ENCODE measurements around the gene CYP2J2. TPM values are rescaled to one million over a fixed set of nuclear protein-coding genes. Genes with fewer than 3 reads are reported as not detected.

Gene CYP2J2
- total RNA-seq, 1 experiment from 2014 or later, result 1.6 TPM

DNA sequence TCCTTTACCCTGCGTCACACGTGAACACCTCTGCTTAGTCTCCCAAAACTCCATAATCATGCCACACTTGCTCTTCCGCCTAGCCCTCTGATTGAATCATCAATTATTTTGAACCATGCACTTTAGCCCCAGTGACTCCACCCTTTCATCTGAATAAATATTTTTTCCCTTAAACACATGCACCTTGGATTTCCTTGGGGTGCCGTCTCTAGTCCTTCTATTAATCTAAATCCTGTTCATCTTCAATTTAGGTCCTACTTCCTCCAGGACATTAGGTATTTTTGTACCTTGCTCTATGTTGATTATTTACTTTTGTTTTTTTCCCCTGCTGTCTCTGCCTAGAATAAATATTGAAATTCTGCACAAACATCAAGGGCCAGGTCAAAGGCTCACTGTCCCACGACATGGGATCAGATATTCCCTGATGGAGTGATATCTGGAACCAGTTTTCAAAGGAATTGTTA lies 9.8 kb upstream of the CYP2J2 start:
- BruUV-seq (replicated peaks), result no TSS peak
- TF ChIP-seq EZH2 (IDR thresholded peaks at IDR 0.05; ENCODE audit: low read depth), result no peak
- no peak for TF ChIP-seq CTCF (conservative IDR thresholded peaks at IDR 0.05)
- Histone ChIP-seq H3K36me3 (ENCODE audit: low read depth) (no peaks in the 10 kb centered on the region), H3K9me3 (ENCODE audit: insufficient read depth, low read depth) (no peaks in the 10 kb centered on the region), H4K20me1 (ENCODE audit: insufficient read depth) (no peaks in the 10 kb centered on the region), H3K27me3 (ENCODE audit: insufficient read depth, low read depth) (no peaks in the 10 kb centered on the region), H3K9me2 (ENCODE audit: insufficient read depth) (no peaks in the 10 kb centered on the region), H3K4me3 (no peak overlapping the region), H3K79me2 (ENCODE audit: low read depth) (no peaks in the 10 kb centered on the region), H2AFZ (no peak overlapping the region), H3K27ac (no peak overlapping the region), H3K4me2 (no peak overlapping the region), H3F3A (ENCODE audit: insufficient read depth, low read depth) (no peaks in the 10 kb centered on the region), H3K4me1 (replicated peaks; ENCODE audit: insufficient read depth) (no peaks in the 10 kb centered on the region)
- ChIA-PET CTCF (no interaction called here), POLR2A (ENCODE audit: unreplicated experiment) (no interaction called here)
- no peak for DNase-seq
- intact Hi-C loops (cut with micrococcal nuclease; ENCODE audit: unreplicated experiment), result no loop called here

DNA sequence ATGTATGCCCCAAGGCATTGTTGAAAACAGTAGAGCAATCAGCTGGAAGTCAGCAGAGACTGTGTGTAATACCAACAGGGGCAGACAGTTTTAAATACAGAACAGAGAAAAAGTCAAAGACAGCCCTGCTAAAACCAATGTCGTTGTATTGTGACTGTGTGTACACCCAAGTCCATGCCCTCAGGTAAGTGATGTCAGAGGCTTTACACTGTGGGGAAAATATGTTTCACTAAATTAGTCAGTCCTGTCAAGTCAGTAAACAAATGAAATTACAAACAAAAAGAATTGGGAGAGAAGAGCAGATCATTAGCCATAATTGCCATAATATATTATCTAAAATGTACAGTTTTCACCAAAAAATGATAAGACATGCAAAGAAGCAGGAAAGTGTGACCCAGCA lies 2.4 kb upstream of the CYP2J2 start:
- Histone ChIP-seq H3K4me3 (no peak overlapping the region), H3K4me1 (replicated peaks; ENCODE audit: insufficient read depth) (peaks cover 13% of the 10 kb centered on the region; the same call in 1 of the 2 replicates), H3K4me2 (no peak overlapping the region), H3K9me3 (ENCODE audit: insufficient read depth, low read depth) (peaks cover 5% of the 10 kb centered on the region; the same call in 1 of the 2 replicates), H3K27ac (no peak overlapping the region), H3F3A (ENCODE audit: insufficient read depth, low read depth) (no peaks in the 10 kb centered on the region), H2AFZ (no peak overlapping the region), H3K79me2 (ENCODE audit: low read depth) (no peaks in the 10 kb centered on the region), H3K27me3 (ENCODE audit: insufficient read depth, low read depth) (no peaks in the 10 kb centered on the region), H3K9me2 (ENCODE audit: insufficient read depth) (no peaks in the 10 kb centered on the region), H3K36me3 (ENCODE audit: low read depth) (no peaks in the 10 kb centered on the region), H4K20me1 (ENCODE audit: insufficient read depth) (no peaks in the 10 kb centered on the region)
- TF ChIP-seq CTCF (conservative IDR thresholded peaks at IDR 0.05), result no peak
- BruUV-seq (replicated peaks), result no TSS peak
- DNase-seq, result no peak
- intact Hi-C loops (cut with micrococcal nuclease; ENCODE audit: unreplicated experiment), result no loop called here
- ChIA-PET POLR2A (ENCODE audit: unreplicated experiment) (no interaction called here), CTCF (no interaction called here)

GRCh38 chr1:59927213-59927612 lies 640 bp upstream of the CYP2J2 start:
- no peak for DNase-seq
- peak overlapping the region; percentile 69 for H3K4me3 ChIP-seq

More at GRCh38 chr1:59927213-59927612, 640 bp upstream of the CYP2J2 start:
- CTCF ChIA-PET, result interaction anchor here (1.4 kb wide), 1 partner anchor 20 kb away, joined by 4 read pairs; no protein-coding TSS in a partner anchor
- H3K36me3 ChIP-seq (ENCODE audit: low read depth), result no peaks in the 10 kb centered on the region
- no TSS peak for BruUV-seq (replicated peaks)
- no peaks in the 10 kb centered on the region for H3K9me2 ChIP-seq (ENCODE audit: insufficient read depth)
- no peaks in the 10 kb centered on the region for H3K27me3 ChIP-seq (ENCODE audit: insufficient read depth, low read depth)
- peaks cover 10% of the 10 kb centered on the region; the same call in 1 of the 2 replicates for H3K9me3 ChIP-seq (ENCODE audit: insufficient read depth, low read depth)
- H3F3A ChIP-seq (ENCODE audit: insufficient read depth, low read depth), result no peaks in the 10 kb centered on the region
- intact Hi-C loops (cut with micrococcal nuclease; ENCODE audit: unreplicated experiment), result loop anchor here (1.0 kb wide), 1 partner anchor 34 kb away; no protein-coding TSS in a partner anchor
- no peak overlapping the region for H3K27ac ChIP-seq
- no peaks in the 10 kb centered on the region for H4K20me1 ChIP-seq (ENCODE audit: insufficient read depth)
- H3K79me2 ChIP-seq (ENCODE audit: low read depth), result no peaks in the 10 kb centered on the region
- TF ChIP-seq EZH2 (IDR thresholded peaks at IDR 0.05; ENCODE audit: low read depth) (no peak), CTCF (conservative IDR thresholded peaks at IDR 0.05) (no peak)
- H3K4me2 ChIP-seq, result peak overlapping the region; percentile 93
- peak overlapping the region; percentile 92 for H2AFZ ChIP-seq
- POLR2A ChIA-PET (ENCODE audit: unreplicated experiment), result no interaction called here
- H3K4me1 ChIP-seq (replicated peaks; ENCODE audit: insufficient read depth), result peaks cover 13% of the 10 kb centered on the region; the same call in 1 of the 2 replicates
